GM23338 (cell line): ENCODE results near the gene MVB12B. TPM values are rescaled to one million over a fixed set of nuclear protein-coding genes. Genes with fewer than 3 reads are reported as not detected.

Source experiments
- ATAC-seq: fragments of 200-7000 bp; cut with Tn5 transposase; 3 replicates; pipeline ENCODE4 v1.9.1; 2020
- DNase-seq: peaks from one replicate; pipeline ENCODE4 v3.0.0-alpha.2; 2015; ENCODE audit warnings: low spot score
- H2AFZ ChIP-seq: fragments of 200-600 bp; sonication (generic); 2 replicates; pipeline ENCODE4 v1.8.0; 2016; ENCODE audit warnings: antibody characterized with exemption, mild to moderate bottlenecking, moderate library complexity
- H3F3A ChIP-seq: fragments of 200-600 bp; sonication (generic); replicated peaks from 2 replicates; pipeline ENCODE4 v1.8.0; 2017; ENCODE audit warnings: antibody characterized with exemption, mixed run types, low read depth
- H3K27ac ChIP-seq: fragments of 200-600 bp; sonication (generic); 2 replicates; pipeline ENCODE4 v1.6.1; 2016; ENCODE audit warnings: low read depth
- H3K27me3 ChIP-seq: fragments of 200-600 bp; sonication (generic); 2 replicates; pipeline ENCODE4 v1.8.0; 2016; ENCODE audit warnings: mild to moderate bottlenecking, mixed run types, moderate library complexity; ENCODE audit not compliant: insufficient read depth
- H3K36me3 ChIP-seq: fragments of 200-600 bp; sonication (generic); 2 replicates; pipeline ENCODE4 v1.8.0; 2016; ENCODE audit warnings: mild to moderate bottlenecking; ENCODE audit not compliant: insufficient read depth
- H3K4me1 ChIP-seq: fragments of 200-600 bp; sonication (generic); 2 replicates; pipeline ENCODE4 v1.8.0; 2016; ENCODE audit warnings: mild to moderate bottlenecking, moderate library complexity; ENCODE audit not compliant: insufficient read depth
- H3K4me2 ChIP-seq: fragments of 200-600 bp; sonication (generic); 2 replicates; pipeline ENCODE4 v1.7.1; 2017; ENCODE audit warnings: mixed run types
- H3K4me3 ChIP-seq: fragments of 200-600 bp; sonication (generic); 2 replicates; pipeline ENCODE4 v1.6.1; 2016; ENCODE audit warnings: mixed run types
- H3K79me2 ChIP-seq: fragments of 200-600 bp; sonication (generic); replicated peaks from 2 replicates; pipeline ENCODE4 v1.8.0; 2017; ENCODE audit warnings: mild to moderate bottlenecking; ENCODE audit not compliant: insufficient read depth
- H3K9me2 ChIP-seq: fragments of 200-600 bp; sonication (generic); 2 replicates; pipeline ENCODE4 v1.8.0; 2017; ENCODE audit not compliant: insufficient read depth
- H4K20me1 ChIP-seq: fragments of 200-600 bp; sonication (generic); replicated peaks from 2 replicates; pipeline ENCODE4 v1.8.0; 2017; ENCODE audit warnings: mild to moderate bottlenecking; ENCODE audit not compliant: insufficient read depth
- H3K27ac Mint-ChIP-seq: 2 replicates; pipeline ENCODE4 v1.8.0; 2020; ENCODE audit warnings: inconsistent platforms, mild to moderate bottlenecking, moderate library complexity, mixed read lengths
- H3K27me3 Mint-ChIP-seq: 3 replicates; pipeline ENCODE4 v1.8.0; 2022; ENCODE audit warnings: low read depth, mild to moderate bottlenecking, moderate library complexity, mixed read lengths, inconsistent platforms; ENCODE audit not compliant: insufficient read depth, poor library complexity
- H3K36me3 Mint-ChIP-seq: 3 replicates; pipeline ENCODE4 v1.8.0; 2021; ENCODE audit warnings: low read depth, mild to moderate bottlenecking, inconsistent platforms, moderate library complexity, mixed read lengths
- H3K4me1 Mint-ChIP-seq: 3 replicates; pipeline ENCODE4 v1.8.0; 2020; ENCODE audit warnings: mild to moderate bottlenecking, inconsistent platforms, mixed read lengths
- H3K4me3 Mint-ChIP-seq: 3 replicates; pipeline ENCODE4 v1.8.0; 2021; ENCODE audit warnings: moderate library complexity, mild to moderate bottlenecking, inconsistent platforms, mixed read lengths
- H3K9me3 Mint-ChIP-seq: 3 replicates; pipeline ENCODE4 v1.8.0; 2020; ENCODE audit warnings: moderate library complexity, mild to moderate bottlenecking, inconsistent platforms, mixed read lengths
- CREB1 ChIP-seq: fragments of 250-450 bp; sonication (Bioruptor Pico); IDR thresholded peaks from 2 replicates; pipeline ENCODE4 v1.5.0; 2020; ENCODE audit warnings: low read depth, mild to moderate bottlenecking, moderate library complexity
- EZH2phosphoT487 ChIP-seq: fragments of 200-600 bp; sonication (generic); IDR thresholded peaks from one replicate; pipeline ENCODE4 v1.8.1; 2018; ENCODE audit warnings: antibody characterized with exemption; ENCODE audit not compliant: unreplicated experiment
- JUNB ChIP-seq: IDR thresholded peaks from one replicate; pipeline ENCODE4 v1.6.1; 2016; ENCODE audit warnings: antibody characterized with exemption; ENCODE audit not compliant: unreplicated experiment
- NANOG ChIP-seq: IDR thresholded peaks from 2 replicates; pipeline ENCODE4 v1.6.1; 2016; ENCODE audit warnings: antibody characterized with exemption, borderline replicate concordance
- ZNF114 ChIP-seq: fragments of 250-450 bp; sonication (Bioruptor Pico); IDR thresholded peaks from 2 replicates; pipeline ENCODE4 v1.5.0; 2020; ENCODE audit warnings: mild to moderate bottlenecking, moderate library complexity
- polyA plus RNA-seq: library from polyadenylated mRNA; unstranded; fragments of >200 nt; fragmentation: Nextera tagmentation; extraction: Ambion mirVana; gene quantifications from 2 replicates; pipeline ENCODE4 v1.2.1, GENCODE V29; 2016
- total RNA-seq: library from RNA; depleted of rRNA; stranded (reverse); fragments of >200 nt; shearing (Covaris generic); gene quantifications from 2 replicates; pipeline ENCODE4 v1.2.3, GENCODE V29; 2014
- TF ChIP-seq, protein P1 (sequence below), 2 experiments: fragments of 200-600 bp in 1 of 2; sonication (generic) in 1 of 2; conservative IDR thresholded peaks; 2 replicates each; pipeline versions ENCODE4 v1.5.1 to v1.6.1; 2016 to 2017; ENCODE audit warnings: antibody characterized with exemption in 2 of 2, low read depth in 2 of 2, mild to moderate bottlenecking in 2 of 2, moderate library complexity in 1 of 2
- TF ChIP-seq, protein P2 (sequence below): fragments of 250-450 bp; sonication (Bioruptor Pico); IDR thresholded peaks from 2 replicates; pipeline ENCODE4 v1.5.0; 2020; ENCODE audit warnings: mild to moderate bottlenecking, moderate library complexity

The MVB12B gene
- total and polyA plus RNA-seq, 2 experiments from 2014 or later = 1.9 to 6.6 TPM

GRCh38 chr9:126335837-126336735 lies 9.5 kb downstream of the MVB12B start:
- Histone ChIP-seq H3K27me3 (no peaks in the 10 kb centered on the region), H3K27ac (no peak overlapping the region), H3K4me3 (no peak overlapping the region), H3K9me2 (peaks cover 7% of the 10 kb centered on the region), H3F3A (0 out of 2 replicates have a peak, but pooled peaks cover 3% of the 10 kb centered on the region), H3K4me2 (no peak overlapping the region), H3K4me1 (peaks cover 13% of the 10 kb centered on the region), H2AFZ (no peak overlapping the region), H3K79me2 (no peaks in the 10 kb centered on the region), H3K36me3 (no peaks in the 10 kb centered on the region), H4K20me1 (no peaks in the 10 kb centered on the region)
- Mint-ChIP-seq H3K27me3 (peaks cover 8% of the 10 kb centered on the region), H3K4me1 (peaks cover 37% of the 10 kb centered on the region), H3K4me3 (no peak overlapping the region), H3K27ac (no peak overlapping the region), H3K9me3 (no peaks in the 10 kb centered on the region), H3K36me3 (no peaks in the 10 kb centered on the region)
- DNase-seq (peak; percentile 41), ATAC-seq (peak; percentile 67)
- TF ChIP-seq ZNF114 (CRISPR knock-in tag) = no peak
- TF ChIP-seq, protein P1, sequence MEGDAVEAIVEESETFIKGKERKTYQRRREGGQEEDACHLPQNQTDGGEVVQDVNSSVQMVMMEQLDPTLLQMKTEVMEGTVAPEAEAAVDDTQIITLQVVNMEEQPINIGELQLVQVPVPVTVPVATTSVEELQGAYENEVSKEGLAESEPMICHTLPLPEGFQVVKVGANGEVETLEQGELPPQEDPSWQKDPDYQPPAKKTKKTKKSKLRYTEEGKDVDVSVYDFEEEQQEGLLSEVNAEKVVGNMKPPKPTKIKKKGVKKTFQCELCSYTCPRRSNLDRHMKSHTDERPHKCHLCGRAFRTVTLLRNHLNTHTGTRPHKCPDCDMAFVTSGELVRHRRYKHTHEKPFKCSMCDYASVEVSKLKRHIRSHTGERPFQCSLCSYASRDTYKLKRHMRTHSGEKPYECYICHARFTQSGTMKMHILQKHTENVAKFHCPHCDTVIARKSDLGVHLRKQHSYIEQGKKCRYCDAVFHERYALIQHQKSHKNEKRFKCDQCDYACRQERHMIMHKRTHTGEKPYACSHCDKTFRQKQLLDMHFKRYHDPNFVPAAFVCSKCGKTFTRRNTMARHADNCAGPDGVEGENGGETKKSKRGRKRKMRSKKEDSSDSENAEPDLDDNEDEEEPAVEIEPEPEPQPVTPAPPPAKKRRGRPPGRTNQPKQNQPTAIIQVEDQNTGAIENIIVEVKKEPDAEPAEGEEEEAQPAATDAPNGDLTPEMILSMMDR (conservative IDR thresholded peaks at IDR 0.05; ENCODE audit: low read depth in 2 of 2) = peak in 1 of 2 experiments; percentile 57; a peak in 3 of 4 replicates

DNA sequence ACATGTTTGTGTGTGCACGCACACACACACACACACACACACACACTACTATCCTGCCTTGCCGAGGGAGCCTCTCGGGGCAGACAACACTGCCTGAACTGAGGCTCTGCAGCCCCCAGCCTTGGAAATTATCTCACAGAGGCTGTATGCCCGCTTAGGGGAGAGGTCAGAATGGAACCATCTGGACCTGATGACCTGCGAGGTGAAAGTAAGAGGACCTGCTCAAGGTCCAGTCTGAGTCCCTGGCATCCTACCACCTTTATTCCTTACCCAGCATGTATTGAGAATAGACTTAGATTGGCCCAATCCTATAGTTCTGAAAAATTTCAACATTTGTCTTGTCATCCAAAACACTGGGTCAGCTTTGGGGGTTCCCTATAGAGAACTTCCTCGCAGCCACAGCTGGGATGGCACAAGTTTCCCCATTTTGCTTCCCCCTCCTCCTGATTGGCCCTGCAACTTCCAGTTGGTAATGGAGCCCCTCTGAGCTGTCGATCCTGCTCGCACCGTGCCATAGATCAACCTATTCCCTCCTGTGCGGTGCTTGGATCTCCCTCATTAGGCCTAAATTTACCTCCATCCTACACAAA lies 10.2 kb downstream of the MVB12B start:
- Histone ChIP-seq H3F3A (0 out of 2 replicates have a peak, but pooled peaks cover 3% of the 10 kb centered on the region), H3K4me1 (peaks cover 18% of the 10 kb centered on the region), H3K36me3 (no peaks in the 10 kb centered on the region), H3K27me3 (no peaks in the 10 kb centered on the region), H3K4me3 (no peak overlapping the region), H2AFZ (no peak overlapping the region), H3K27ac (no peak overlapping the region), H3K79me2 (no peaks in the 10 kb centered on the region), H3K4me2 (no peak overlapping the region), H4K20me1 (no peaks in the 10 kb centered on the region), H3K9me2 (peaks cover 7% of the 10 kb centered on the region)
- Mint-ChIP-seq H3K27ac (no peak overlapping the region), H3K4me1 (peaks cover 41% of the 10 kb centered on the region), H3K27me3 (peaks cover 6% of the 10 kb centered on the region), H3K4me3 (no peak overlapping the region), H3K9me3 (no peaks in the 10 kb centered on the region), H3K36me3 (no peaks in the 10 kb centered on the region)
- no peak for DNase-seq
- no peak for ATAC-seq
- TF ChIP-seq, protein P1 (conservative IDR thresholded peaks at IDR 0.05; ENCODE audit: low read depth in 2 of 2) = no peak
- TF ChIP-seq NANOG (no peak), JUNB (no peak), ZNF114 (CRISPR knock-in tag) (no peak), EZH2phosphoT487 (no peak), CREB1 (CRISPR knock-in tag) (no peak)
- TF ChIP-seq, protein P2, sequence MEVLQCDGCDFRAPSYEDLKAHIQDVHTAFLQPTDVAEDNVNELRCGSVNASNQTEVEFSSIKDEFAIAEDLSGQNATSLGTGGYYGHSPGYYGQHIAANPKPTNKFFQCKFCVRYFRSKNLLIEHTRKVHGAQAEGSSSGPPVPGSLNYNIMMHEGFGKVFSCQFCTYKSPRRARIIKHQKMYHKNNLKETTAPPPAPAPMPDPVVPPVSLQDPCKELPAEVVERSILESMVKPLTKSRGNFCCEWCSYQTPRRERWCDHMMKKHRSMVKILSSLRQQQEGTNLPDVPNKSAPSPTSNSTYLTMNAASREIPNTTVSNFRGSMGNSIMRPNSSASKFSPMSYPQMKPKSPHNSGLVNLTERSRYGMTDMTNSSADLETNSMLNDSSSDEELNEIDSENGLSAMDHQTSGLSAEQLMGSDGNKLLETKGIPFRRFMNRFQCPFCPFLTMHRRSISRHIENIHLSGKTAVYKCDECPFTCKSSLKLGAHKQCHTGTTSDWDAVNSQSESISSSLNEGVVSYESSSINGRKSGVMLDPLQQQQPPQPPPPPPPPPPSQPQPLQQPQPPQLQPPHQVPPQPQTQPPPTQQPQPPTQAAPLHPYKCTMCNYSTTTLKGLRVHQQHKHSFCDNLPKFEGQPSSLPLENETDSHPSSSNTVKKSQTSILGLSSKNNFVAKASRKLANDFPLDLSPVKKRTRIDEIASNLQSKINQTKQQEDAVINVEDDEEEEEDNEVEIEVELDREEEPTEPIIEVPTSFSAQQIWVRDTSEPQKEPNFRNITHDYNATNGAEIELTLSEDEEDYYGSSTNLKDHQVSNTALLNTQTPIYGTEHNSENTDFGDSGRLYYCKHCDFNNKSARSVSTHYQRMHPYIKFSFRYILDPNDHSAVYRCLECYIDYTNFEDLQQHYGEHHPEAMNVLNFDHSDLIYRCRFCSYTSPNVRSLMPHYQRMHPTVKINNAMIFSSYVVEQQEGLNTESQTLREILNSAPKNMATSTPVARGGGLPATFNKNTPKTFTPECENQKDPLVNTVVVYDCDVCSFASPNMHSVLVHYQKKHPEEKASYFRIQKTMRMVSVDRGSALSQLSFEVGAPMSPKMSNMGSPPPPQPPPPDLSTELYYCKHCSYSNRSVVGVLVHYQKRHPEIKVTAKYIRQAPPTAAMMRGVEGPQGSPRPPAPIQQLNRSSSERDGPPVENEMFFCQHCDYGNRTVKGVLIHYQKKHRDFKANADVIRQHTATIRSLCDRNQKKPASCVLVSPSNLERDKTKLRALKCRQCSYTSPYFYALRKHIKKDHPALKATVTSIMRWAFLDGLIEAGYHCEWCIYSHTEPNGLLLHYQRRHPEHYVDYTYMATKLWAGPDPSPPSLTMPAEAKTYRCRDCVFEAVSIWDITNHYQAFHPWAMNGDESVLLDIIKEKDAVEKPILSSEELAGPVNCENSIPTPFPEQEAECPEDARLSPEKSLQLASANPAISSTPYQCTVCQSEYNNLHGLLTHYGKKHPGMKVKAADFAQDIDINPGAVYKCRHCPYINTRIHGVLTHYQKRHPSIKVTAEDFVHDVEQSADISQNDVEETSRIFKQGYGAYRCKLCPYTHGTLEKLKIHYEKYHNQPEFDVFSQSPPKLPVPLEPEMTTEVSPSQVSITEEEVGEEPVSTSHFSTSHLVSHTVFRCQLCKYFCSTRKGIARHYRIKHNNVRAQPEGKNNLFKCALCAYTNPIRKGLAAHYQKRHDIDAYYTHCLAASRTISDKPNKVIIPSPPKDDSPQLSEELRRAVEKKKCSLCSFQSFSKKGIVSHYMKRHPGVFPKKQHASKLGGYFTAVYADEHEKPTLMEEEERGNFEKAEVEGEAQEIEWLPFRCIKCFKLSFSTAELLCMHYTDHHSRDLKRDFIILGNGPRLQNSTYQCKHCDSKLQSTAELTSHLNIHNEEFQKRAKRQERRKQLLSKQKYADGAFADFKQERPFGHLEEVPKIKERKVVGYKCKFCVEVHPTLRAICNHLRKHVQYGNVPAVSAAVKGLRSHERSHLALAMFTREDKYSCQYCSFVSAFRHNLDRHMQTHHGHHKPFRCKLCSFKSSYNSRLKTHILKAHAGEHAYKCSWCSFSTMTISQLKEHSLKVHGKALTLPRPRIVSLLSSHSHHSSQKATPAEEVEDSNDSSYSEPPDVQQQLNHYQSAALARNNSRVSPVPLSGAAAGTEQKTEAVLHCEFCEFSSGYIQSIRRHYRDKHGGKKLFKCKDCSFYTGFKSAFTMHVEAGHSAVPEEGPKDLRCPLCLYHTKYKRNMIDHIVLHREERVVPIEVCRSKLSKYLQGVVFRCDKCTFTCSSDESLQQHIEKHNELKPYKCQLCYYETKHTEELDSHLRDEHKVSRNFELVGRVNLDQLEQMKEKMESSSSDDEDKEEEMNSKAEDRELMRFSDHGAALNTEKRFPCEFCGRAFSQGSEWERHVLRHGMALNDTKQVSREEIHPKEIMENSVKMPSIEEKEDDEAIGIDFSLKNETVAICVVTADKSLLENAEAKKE (CRISPR knock-in tag) = no peak
